Esophagus muscularis mucosa (tissue), 4 donors: ENCODE results near the gene TRIM43B. TPM values are rescaled to one million over a fixed set of nuclear protein-coding genes. Genes with fewer than 3 reads are reported as not detected.
A peak's percentile ranks its signal among the peaks of the same experiment; 100 is the strongest.
"Not testable (repeated sequence)": the region's sequence is repeated elsewhere in the genome, so short reads cannot be mapped to it uniquely, and the experiment has no call there.

Source experiments
- DNase-seq: peaks from one replicate; pipeline ENCODE4 v3.0.0-alpha.2; 2017; ENCODE audit errors: extremely low spot score
- H3K27ac ChIP-seq, 4 donors: fragments of 200-600 bp; sonication (generic); replicated peaks in 1 of 4; 1 replicate in 3 of 4; 2 replicates in 1 of 4; pipeline ENCODE4 v1.5.1; 2016 to 2019; ENCODE audit warnings: mild to moderate bottlenecking in 1 of 4
- H3K27me3 ChIP-seq, 4 donors: fragments of 200-600 bp; sonication (generic); one replicate each; pipeline versions ENCODE4 v1.5.1 to v1.6.0; 2016 to 2019
- H3K36me3 ChIP-seq, 4 donors: fragments of 200-600 bp; sonication (generic); one replicate each; pipeline ENCODE4 v1.5.1; 2016 to 2019
- H3K4me1 ChIP-seq, 4 donors: fragments of 200-600 bp; sonication (generic); one replicate each; pipeline ENCODE4 v1.5.1; 2016 to 2019
- H3K4me3 ChIP-seq, 4 donors: fragments of 200-600 bp; sonication (generic); 1 replicate in 2 of 4; 2 replicates in 2 of 4; pipeline ENCODE4 v1.5.1; 2016 to 2019; ENCODE audit warnings: mild to moderate bottlenecking in 4 of 4, moderate library complexity in 1 of 4
- H3K9me3 ChIP-seq, 4 donors: fragments of 200-600 bp; sonication (generic); 1 replicate in 3 of 4; 2 replicates in 1 of 4; pipeline ENCODE4 v1.5.1; 2016 to 2019
- POLR2AphosphoS5 ChIP-seq, 2 donors: sonication (generic); formaldehyde crosslinking; IDR thresholded peaks; one replicate each; pipeline ENCODE4 v1.6.1; 2017; ENCODE audit warnings: antibody characterized with exemption in 2 of 2
- WGBS: methylation state at CpG from one replicate; pipeline ENCODE4 v1.1.5; 2018; 5-methylcytosine and 5-hydroxymethylcytosine counted together
- intact Hi-C: fragments of 100-400 bp; cut with DNase I; formaldehyde crosslinking; loops from one replicate; pipeline ENCODE4 v1.15.1; 2023
- small RNA-seq, 3 donors: library from RNA; depleted of rRNA; stranded (forward); fragments of <200 nt; gene quantifications; one replicate each; pipeline ENCODE3, GENCODE V24; 2016
- total RNA-seq, 4 donors: library from RNA; depleted of rRNA; stranded (reverse); fragments of >200 nt; gene quantifications; one replicate each; pipeline versions ENCODE4 v1.1.0 to v1.2.1, GENCODE V29; 2016

TRIM43B gene
- total RNA-seq, 4 donors from 2014 or later, result not detected

DNA sequence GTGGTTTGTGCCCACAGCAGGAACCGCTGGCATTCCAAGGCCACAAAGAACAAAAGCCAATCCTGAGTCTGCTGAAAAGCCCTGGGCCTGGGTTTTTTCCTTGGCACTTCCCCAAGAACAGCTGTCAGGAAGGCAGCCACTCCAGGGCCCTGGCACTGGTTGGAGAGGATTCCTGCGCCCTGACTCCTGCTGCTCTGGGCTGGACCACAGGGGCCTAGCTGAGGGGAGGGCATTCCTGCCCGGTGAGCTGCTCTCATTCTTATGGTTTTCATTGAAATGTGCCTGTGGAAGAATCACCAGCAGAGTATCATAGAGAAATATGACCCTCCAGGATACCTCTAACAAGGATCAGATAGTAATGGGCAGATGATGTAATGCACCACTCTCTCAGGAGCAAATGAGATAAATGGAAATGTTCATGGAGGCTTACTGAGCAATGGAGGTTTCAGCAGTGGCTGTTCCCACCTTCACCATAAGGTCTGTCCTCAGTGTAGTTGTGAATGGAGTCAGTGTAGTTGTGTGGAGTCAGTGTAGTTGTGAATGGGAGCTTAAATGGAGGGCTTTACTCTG, 50.0 kb downstream of the TRIM43B start:
- intact Hi-C loops, result not testable (repeated sequence)

DNA sequence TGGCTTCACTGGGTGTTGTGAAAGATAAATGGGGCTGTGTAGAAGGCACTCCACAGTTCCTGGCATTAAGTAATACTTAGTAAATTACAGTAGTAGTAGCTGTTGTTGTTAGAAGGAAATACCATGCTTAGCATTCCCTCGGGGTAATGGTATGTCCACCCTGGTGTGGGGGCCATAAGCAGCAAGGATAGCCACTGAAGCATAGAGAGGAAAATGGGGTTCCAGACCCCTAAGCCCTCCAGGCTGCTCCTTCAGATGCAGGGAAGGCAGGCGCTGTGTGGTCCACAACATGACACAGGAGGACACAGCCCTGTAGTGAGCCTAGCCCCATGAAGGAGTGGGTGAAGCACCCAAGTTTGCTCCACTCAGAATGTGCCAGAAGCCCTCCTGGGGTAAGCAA, 50.6 kb downstream of the TRIM43B start:
- DNase-seq, H3K4me3 ChIP-seq, H3K36me3 ChIP-seq, intact Hi-C loops, H3K27me3 ChIP-seq, H3K9me3 ChIP-seq: not testable (repeated sequence)
- WGBS, result no CpG with 5 or more reads among the region's 2 CpGs
- Histone ChIP-seq H3K4me1 (peaks cover 0 to 14% (median 3%) of the 10 kb centered on the region in 4 donors), H3K27ac (peak overlapping the region; percentile 71 to 78 (median 76))

More for the DNA sequence above, 50.0 kb downstream of the TRIM43B start:
- not testable (repeated sequence) for H3K27me3 ChIP-seq, H3K9me3 ChIP-seq, DNase-seq, H3K4me3 ChIP-seq, H3K36me3 ChIP-seq
- H3K27ac ChIP-seq, result peak overlapping the region in 3 of 4 donors; percentile 44 to 59 (median 51)
- no CpG with 5 or more reads among the region's 3 CpGs for WGBS
- H3K4me1 ChIP-seq, result peaks cover 0 to 14% (median 3%) of the 10 kb centered on the region in 4 donors
- TF ChIP-seq POLR2AphosphoS5 (IDR thresholded peaks at IDR 0.05), result peak in 1 of 2 donors; percentile 16

DNA sequence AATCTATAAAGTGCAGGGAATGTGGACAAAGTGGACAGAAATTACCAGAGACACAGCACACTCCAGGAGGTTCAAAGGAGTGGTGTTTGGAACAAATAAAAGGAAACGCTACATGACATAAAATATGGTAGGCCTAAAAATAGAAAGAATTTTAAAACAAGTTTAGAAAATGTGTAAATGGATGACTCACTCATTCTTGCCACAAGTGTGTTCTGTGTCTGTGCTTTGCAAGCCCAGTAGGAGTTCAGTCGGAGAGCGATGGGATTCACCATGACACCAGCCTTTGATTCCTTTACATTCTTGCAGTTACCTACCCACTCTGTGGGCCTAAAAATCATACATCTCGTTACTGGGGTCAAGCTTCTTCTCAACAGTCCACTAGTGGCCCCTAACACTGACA, 51.2 kb downstream of the TRIM43B start:
- H3K36me3 ChIP-seq, H3K9me3 ChIP-seq, H3K4me3 ChIP-seq, intact Hi-C loops, DNase-seq, H3K27me3 ChIP-seq: not testable (repeated sequence)
- 60% methylated on average over 1 of the region's 4 CpGs for WGBS
- Histone ChIP-seq H3K4me1 (peaks cover 0 to 14% (median 3%) of the 10 kb centered on the region in 4 donors), H3K27ac (peak overlapping the region in 3 of 4 donors; percentile 74 to 78 (median 77))

DNA sequence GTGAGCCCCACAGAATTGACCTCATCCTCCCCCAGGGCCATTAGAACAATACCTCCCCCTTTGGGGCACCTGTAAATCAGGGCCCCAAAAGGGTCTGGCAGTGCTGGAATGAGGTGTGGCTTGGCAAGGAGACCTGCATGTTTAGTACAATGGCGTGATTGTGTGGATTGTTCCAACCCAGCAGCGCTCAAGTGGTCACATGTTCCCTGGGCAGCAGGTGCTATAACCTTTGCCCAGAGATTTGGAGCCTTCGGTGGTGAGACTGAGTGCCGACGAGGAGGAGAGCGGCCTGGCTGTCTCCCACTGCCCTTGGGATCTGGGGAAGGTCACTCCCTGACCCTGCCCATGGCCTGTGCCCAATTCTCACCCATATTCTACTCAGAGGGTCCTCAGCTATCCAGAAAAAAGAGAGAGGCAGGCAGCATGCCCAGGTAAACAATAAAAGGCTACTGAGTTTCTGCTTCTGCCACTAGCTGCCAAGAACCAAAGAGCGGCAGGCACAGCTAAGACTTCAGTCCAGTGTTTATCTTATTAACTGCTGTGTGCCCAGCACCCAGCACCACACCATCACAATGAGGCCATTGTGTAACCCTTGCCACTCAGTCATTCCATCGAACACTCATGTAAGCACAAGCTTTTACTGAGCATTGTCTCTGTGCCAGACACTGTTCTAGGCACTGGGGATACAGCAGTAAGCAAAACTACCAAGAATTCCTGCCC, 54.6 kb downstream of the TRIM43B start:
- H3K4me3 ChIP-seq, H3K27ac ChIP-seq, H3K9me3 ChIP-seq, H3K27me3 ChIP-seq, H3K36me3 ChIP-seq, DNase-seq, intact Hi-C loops: not testable (repeated sequence)
- peaks cover 0 to 14% (median 3%) of the 10 kb centered on the region in 4 donors for H3K4me1 ChIP-seq
- whole genome bisulfite sequencing, result no CpG with 5 or more reads among the region's 8 CpGs

DNA sequence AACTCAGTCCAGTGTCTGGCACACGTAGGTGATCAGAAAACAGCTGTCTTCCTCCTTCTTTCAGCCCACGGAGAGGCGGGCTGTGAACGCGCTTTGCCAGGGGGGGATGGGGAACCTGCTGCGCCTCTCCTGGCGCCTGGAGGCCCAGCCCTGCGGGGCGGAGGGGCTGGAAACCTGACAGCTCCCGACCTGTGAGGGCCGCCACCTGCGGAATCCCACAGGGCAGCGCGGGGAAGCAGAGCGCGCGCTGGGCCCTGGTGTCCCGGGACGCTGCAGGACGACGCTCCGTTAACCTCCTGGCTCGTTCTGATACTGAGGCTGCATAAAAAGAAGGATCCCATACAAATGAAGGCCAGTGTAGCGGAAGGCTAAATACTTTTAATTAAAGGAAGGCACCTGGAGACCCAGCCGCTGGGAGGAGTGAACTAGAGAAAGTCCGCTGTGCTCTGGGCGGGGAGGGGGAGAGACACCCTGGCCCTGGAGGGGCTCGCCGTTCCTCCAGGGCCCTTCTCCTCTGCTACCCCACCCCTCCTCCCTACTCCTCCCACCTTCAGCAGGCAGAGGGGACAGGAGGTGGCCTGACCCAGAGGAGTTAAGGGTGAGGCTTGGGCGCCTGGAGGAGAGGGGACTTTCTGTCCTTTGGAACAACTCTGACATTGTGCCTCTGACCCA, 57.2 kb downstream of the TRIM43B start:
- H3K4me1 ChIP-seq, H3K4me3 ChIP-seq, H3K27ac ChIP-seq, DNase-seq, intact Hi-C loops, H3K9me3 ChIP-seq, H3K36me3 ChIP-seq, H3K27me3 ChIP-seq: not testable (repeated sequence)
- WGBS, result 60% methylated on average over 6 of the region's 30 CpGs

Small RNA genes within 50 kb of the gene (small RNA-seq; reads per million reads assigned to genes)
- gene AC009237.11, result 0 reads per million in 3 donors
- 0 reads per million in 3 donors for gene AC133104.2

Other genes with a start within 250 kb of the TRIM43B start
- 1 to 10 TPM in 3 of 4 donors, under 1 TPM in 1; 0.50 to 3.2 (median 2.1) TPM for gene PROM2, start 210.3 kb downstream of the TRIM43B start, total RNA-seq
- gene KCNIP3, start 187.4 kb downstream of the TRIM43B start, total RNA-seq, result 10 to 100 TPM; 15.8 to 29.9 (median 23.0) TPM
- 10 to 100 TPM; 11.2 to 20.0 (median 16.5) TPM for gene FAHD2A, start 82.0 kb downstream of the TRIM43B start, total RNA-seq
- not detected for gene TRIM43, start 107.2 kb upstream of the TRIM43B start, total RNA-seq